ENCODE results near the gene TSPAN19.

- TF ChIP-seq CTCF (IDR thresholded peaks at IDR 0.05; ENCODE audit: low read depth, low read length): no peak
- TF ChIP-seq POLR2A (IDR thresholded peaks at IDR 0.05; ENCODE audit: extremely low read depth, insufficient read length): no peak
- no peak for TF ChIP-seq MAX (IDR thresholded peaks at IDR 0.05; ENCODE audit: low read depth, low read length)
Observed at GRCh38 chr12:85005615-85006014, 30.5 kb downstream of the TSPAN19 start.
